Testis (tissue), 3 donors: ENCODE results near the gene VSIG10L. TPM values are rescaled to one million over a fixed set of nuclear protein-coding genes. Genes with fewer than 3 reads are reported as not detected.

Experiments
- DNase-seq: peaks from one replicate; pipeline ENCODE4 v3.0.0-alpha.2; 2019
- H3K27ac ChIP-seq, 2 donors: fragments of 200-600 bp; sonication (generic); one replicate each; pipeline ENCODE4 v1.5.1; 2019
- H3K27me3 ChIP-seq: fragments of 200-600 bp; sonication (generic); one replicate; pipeline ENCODE4 v1.5.1; 2019
- H3K36me3 ChIP-seq: fragments of 200-600 bp; sonication (generic); one replicate; pipeline ENCODE4 v1.5.1; 2017; ENCODE audit warnings: low read depth; ENCODE audit errors: missing control alignments
- H3K4me1 ChIP-seq: fragments of 200-600 bp; sonication (generic); one replicate; pipeline ENCODE4 v1.5.1; 2019
- H3K4me3 ChIP-seq, 2 donors: fragments of 200-600 bp; sonication (generic); one replicate each; pipeline ENCODE4 v1.5.1; 2017 to 2019
- H3K9me3 ChIP-seq: fragments of 200-600 bp; sonication (generic); one replicate; pipeline ENCODE4 v1.5.1; 2017
- POLR2A ChIP-seq: fragments of 450-650 bp; IDR thresholded peaks from one replicate; pipeline ENCODE4 v1.6.1; 2017; ENCODE audit warnings: antibody characterized with exemption, mild to moderate bottlenecking, moderate library complexity
- WGBS, 2 donors: methylation state at CpG; one replicate each; pipeline ENCODE4 v1.1.5; 2018; 5-methylcytosine and 5-hydroxymethylcytosine counted together
- intact Hi-C: fragments of 100-400 bp; cut with DNase I; formaldehyde crosslinking; loops from one replicate; pipeline ENCODE4 v1.15.1; 2023; ENCODE audit warnings: low total_unique reads
- polyA plus RNA-seq: library from polyadenylated mRNA; stranded (reverse); fragments of 350-450 nt; fragmentation: Illumina TruSeq; extraction: RNeasy Lipid Tissue Mini Kit (QIAGEN cat#74804); gene quantifications from one replicate; pipeline ENCODE4 v1.2.3, GENCODE V29; 2014; ENCODE audit warnings: low read depth, low replicate concordance; ENCODE audit not compliant: insufficient read depth
- total RNA-seq, 2 donors: library from RNA; depleted of rRNA; stranded (reverse); fragments of >200 nt; gene quantifications; one replicate each; pipeline ENCODE4 v1.2.3, GENCODE V29; 2016
- TF ChIP-seq, protein P1 (sequence below), 3 experiments: fragments of 450-650 bp in 2 of 3; fragments of 200-600 bp in 1 of 3; sonication (generic) in 1 of 3; IDR thresholded peaks; one replicate each; pipeline ENCODE4 v1.5.1; 2016 to 2019; ENCODE audit warnings: antibody characterized with exemption in 3 of 3, mild to moderate bottlenecking in 2 of 3, moderate library complexity in 1 of 3

The VSIG10L gene
- total and polyA plus RNA-seq, 3 donors from 2014 or later, result 5.8 to 12.0 (median 10.5) TPM

GRCh38 chr19:51386882-51387520 lies 45.1 kb upstream of the VSIG10L start:
- no peak overlapping the region for H3K4me3 ChIP-seq
- intact Hi-C loops, result no loop called here
- 73 to 77% methylated on average over 12 to 14 of the region's 14 CpGs for WGBS, 2 donors
- no peaks in the 10 kb centered on the region for H3K4me1 ChIP-seq
- TF ChIP-seq POLR2A, result no peak
- TF ChIP-seq, protein P1, sequence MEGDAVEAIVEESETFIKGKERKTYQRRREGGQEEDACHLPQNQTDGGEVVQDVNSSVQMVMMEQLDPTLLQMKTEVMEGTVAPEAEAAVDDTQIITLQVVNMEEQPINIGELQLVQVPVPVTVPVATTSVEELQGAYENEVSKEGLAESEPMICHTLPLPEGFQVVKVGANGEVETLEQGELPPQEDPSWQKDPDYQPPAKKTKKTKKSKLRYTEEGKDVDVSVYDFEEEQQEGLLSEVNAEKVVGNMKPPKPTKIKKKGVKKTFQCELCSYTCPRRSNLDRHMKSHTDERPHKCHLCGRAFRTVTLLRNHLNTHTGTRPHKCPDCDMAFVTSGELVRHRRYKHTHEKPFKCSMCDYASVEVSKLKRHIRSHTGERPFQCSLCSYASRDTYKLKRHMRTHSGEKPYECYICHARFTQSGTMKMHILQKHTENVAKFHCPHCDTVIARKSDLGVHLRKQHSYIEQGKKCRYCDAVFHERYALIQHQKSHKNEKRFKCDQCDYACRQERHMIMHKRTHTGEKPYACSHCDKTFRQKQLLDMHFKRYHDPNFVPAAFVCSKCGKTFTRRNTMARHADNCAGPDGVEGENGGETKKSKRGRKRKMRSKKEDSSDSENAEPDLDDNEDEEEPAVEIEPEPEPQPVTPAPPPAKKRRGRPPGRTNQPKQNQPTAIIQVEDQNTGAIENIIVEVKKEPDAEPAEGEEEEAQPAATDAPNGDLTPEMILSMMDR (IDR thresholded peaks at IDR 0.05), result no peak
- no peaks in the 10 kb centered on the region for H3K36me3 ChIP-seq
- DNase-seq, result no peak
- H3K9me3 ChIP-seq, result no peaks in the 10 kb centered on the region
- no peaks in the 10 kb centered on the region for H3K27me3 ChIP-seq
- no peak overlapping the region for H3K27ac ChIP-seq

- Histone ChIP-seq H3K27me3 (no peaks in the 10 kb centered on the region), H3K36me3 (no peaks in the 10 kb centered on the region), H3K9me3 (no peaks in the 10 kb centered on the region), H3K4me1 (no peaks in the 10 kb centered on the region), H3K4me3 (no peak overlapping the region), H3K27ac (no peak overlapping the region)
- WGBS, 2 donors, result 84 to 97% methylated on average over 4 of the region's 4 CpGs
- TF ChIP-seq, protein P1 (IDR thresholded peaks at IDR 0.05), result no peak
- no peak for TF ChIP-seq POLR2A
- no peak for DNase-seq
- intact Hi-C loops, result no loop called here
Observed at GRCh38 chr19:51382004-51382403, 40.1 kb upstream of the VSIG10L start.

DNA sequence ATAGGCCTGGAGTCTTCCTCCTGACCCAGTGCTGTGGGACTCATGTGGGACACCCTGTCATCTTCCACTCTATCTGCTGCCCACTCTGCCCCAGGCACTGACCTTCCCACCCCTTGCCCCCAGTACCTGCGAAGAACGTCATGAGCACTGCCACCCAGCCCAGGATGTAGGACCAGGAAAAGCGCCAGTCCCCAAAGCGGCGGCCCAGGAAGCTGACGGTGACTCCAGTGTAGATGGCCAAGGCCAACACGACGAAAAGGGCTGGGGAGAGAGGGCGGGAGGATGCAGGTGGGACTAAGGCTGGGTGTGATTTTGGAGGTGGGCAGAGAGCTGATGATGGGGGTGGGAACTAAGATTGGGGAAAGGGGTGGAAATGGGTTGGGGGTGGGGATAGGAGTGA lies 38.4 kb upstream of the VSIG10L start:
- no peaks in the 10 kb centered on the region for H3K36me3 ChIP-seq
- no peak overlapping the region for H3K4me3 ChIP-seq
- TF ChIP-seq, protein P1 (IDR thresholded peaks at IDR 0.05), result no peak
- TF ChIP-seq POLR2A, result no peak
- H3K27me3 ChIP-seq, result no peaks in the 10 kb centered on the region
- WGBS, 2 donors, result 92 to 94% methylated on average over 9 of the region's 9 CpGs
- no peak overlapping the region for H3K27ac ChIP-seq
- intact Hi-C loops, result no loop called here
- H3K4me1 ChIP-seq, result no peaks in the 10 kb centered on the region
- no peak for DNase-seq
- H3K9me3 ChIP-seq, result no peaks in the 10 kb centered on the region

DNA sequence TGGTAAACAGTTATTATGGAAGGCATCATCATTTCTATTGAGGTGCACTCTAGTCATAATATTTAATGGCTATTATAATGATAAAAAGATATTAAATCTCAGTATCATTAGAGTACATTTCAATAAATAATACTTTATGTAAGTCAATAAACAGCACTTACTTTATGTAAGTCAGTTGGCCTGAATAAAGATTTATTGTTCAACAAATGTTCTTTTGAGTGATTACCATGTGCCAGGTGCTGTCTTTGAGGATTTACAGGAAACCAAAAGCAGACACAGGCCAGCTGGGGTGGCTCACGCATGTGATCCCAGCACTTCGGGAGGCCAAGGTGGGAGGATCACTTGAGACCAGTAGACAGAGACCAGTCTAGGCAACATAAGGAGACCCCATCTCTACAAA lies 35.5 kb upstream of the VSIG10L start:
- WGBS, 2 donors, result 75 to 93% methylated on average over 2 of the region's 2 CpGs
- H3K4me1 ChIP-seq, result no peaks in the 10 kb centered on the region
- no peaks in the 10 kb centered on the region for H3K36me3 ChIP-seq
- no peak overlapping the region for H3K4me3 ChIP-seq
- H3K9me3 ChIP-seq, result no peaks in the 10 kb centered on the region
- H3K27ac ChIP-seq, result no peak overlapping the region
- intact Hi-C loops, result no loop called here
- TF ChIP-seq, protein P1 (IDR thresholded peaks at IDR 0.05), result no peak
- TF ChIP-seq POLR2A, result no peak
- no peak for DNase-seq
- no peaks in the 10 kb centered on the region for H3K27me3 ChIP-seq

DNA sequence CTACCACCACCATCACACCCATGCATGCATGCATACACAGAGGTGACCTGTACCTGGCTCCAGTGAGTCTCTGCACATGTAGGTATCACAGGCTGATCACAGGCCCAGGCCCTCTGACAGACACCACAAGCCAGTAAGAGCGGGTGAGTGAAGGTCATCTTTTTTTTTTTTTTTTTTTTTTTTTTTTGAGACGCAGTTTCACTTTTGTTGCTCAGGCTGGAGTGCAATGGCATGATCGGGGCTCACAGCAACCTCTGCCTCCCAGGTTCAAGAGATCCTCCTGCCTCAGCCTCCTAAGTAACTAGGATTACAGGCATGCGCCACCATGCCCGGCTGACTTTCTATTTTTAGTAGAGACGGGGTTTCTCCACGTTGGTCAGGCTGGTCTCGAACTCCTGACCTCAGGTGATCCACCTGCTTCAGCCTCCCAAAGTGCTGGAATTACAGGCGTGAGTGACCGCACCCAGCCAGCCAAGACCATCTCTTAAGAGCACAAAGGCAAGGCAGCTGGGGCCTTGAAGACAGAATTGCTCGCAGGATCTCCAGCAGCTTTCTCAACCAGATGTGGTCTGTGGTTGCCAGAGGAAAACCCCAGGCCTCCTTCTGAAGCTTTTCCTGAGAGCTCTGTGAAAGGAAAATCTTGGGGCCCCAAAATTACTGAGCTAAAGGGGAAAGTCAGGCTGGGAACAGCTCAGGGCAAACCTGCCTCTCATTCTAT lies 33.7 kb upstream of the VSIG10L start:
- no peaks in the 10 kb centered on the region for H3K36me3 ChIP-seq
- H3K4me1 ChIP-seq, result no peaks in the 10 kb centered on the region
- DNase-seq, result no peak
- intact Hi-C loops, result no loop called here
- H3K27ac ChIP-seq, result no peak overlapping the region
- no peaks in the 10 kb centered on the region for H3K9me3 ChIP-seq
- WGBS, 2 donors, result 71 to 76% methylated on average over 8 to 11 of the region's 11 CpGs
- H3K27me3 ChIP-seq, result no peaks in the 10 kb centered on the region
- H3K4me3 ChIP-seq, result no peak overlapping the region
- TF ChIP-seq, protein P1 (IDR thresholded peaks at IDR 0.05), result no peak
- TF ChIP-seq POLR2A, result no peak
